HFF-Myc (cell line): ENCODE measurements around the gene INPP5A.

Source experiments
- DNase-seq: peaks from one replicate; pipeline ENCODE4 v3.0.0-alpha.2; 2011; ENCODE audit warnings: low read depth; ENCODE audit errors: extremely low read depth
- H3K4me3 ChIP-seq: replicated peaks from 2 replicates; pipeline ENCODE4 v1.5.1; 2011; ENCODE audit warnings: low read depth, mild to moderate bottlenecking, control low read depth, low read length
- TF ChIP-seq, protein P1 (sequence below): IDR thresholded peaks from 2 replicates; pipeline ENCODE4 v1.5.1; 2012; ENCODE audit warnings: mild to moderate bottlenecking, low read depth, low read length, control low read depth; ENCODE audit errors: missing control alignments

Gene INPP5A

DNA sequence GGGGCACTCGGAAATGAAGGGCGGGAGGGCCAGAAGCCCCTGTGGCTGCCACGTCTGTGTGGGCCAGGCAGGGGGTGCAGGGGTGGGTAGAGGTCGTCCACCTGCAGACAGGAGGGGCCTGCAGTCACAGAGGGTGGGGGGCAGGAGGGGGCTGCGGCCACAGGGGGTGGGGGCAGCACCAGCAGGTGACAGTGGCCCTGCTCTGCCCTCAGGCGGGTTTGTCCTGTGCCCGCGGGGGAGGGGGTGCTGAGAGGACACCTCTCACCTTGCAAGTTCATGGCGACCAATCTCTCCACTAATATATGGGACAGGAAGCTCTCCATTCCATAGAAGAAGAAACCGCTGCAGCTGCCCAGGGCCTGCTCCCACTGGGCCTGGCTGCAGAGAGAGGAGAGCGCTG is 274.9 kb downstream of the INPP5A start:
- DNase-seq = no peak
- TF ChIP-seq, protein P1, sequence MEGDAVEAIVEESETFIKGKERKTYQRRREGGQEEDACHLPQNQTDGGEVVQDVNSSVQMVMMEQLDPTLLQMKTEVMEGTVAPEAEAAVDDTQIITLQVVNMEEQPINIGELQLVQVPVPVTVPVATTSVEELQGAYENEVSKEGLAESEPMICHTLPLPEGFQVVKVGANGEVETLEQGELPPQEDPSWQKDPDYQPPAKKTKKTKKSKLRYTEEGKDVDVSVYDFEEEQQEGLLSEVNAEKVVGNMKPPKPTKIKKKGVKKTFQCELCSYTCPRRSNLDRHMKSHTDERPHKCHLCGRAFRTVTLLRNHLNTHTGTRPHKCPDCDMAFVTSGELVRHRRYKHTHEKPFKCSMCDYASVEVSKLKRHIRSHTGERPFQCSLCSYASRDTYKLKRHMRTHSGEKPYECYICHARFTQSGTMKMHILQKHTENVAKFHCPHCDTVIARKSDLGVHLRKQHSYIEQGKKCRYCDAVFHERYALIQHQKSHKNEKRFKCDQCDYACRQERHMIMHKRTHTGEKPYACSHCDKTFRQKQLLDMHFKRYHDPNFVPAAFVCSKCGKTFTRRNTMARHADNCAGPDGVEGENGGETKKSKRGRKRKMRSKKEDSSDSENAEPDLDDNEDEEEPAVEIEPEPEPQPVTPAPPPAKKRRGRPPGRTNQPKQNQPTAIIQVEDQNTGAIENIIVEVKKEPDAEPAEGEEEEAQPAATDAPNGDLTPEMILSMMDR = no peak
- no peak overlapping the region for H3K4me3 ChIP-seq

DNA sequence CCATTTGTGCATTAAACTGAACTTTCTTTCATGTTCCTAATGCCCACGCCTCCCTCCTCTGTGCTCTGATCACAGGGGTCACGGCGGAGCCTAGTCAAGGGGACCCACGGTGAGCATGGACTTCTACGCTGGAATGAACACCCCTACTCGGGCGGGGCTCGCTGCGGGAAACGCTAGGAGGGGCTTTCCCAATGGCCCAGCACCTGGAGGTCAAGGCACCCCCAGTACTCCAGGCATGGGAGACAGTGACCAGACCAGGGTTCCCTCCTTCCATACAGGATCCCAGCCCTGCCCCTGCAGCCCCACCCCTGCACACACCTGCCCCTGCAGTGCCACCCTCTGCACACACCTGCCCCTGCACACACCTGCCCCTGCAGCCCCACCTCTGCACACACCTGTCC is 275.4 kb downstream of the INPP5A start:
- TF ChIP-seq, protein P1 = no peak
- H3K4me3 ChIP-seq = no peak overlapping the region
- DNase-seq = no peak

DNA sequence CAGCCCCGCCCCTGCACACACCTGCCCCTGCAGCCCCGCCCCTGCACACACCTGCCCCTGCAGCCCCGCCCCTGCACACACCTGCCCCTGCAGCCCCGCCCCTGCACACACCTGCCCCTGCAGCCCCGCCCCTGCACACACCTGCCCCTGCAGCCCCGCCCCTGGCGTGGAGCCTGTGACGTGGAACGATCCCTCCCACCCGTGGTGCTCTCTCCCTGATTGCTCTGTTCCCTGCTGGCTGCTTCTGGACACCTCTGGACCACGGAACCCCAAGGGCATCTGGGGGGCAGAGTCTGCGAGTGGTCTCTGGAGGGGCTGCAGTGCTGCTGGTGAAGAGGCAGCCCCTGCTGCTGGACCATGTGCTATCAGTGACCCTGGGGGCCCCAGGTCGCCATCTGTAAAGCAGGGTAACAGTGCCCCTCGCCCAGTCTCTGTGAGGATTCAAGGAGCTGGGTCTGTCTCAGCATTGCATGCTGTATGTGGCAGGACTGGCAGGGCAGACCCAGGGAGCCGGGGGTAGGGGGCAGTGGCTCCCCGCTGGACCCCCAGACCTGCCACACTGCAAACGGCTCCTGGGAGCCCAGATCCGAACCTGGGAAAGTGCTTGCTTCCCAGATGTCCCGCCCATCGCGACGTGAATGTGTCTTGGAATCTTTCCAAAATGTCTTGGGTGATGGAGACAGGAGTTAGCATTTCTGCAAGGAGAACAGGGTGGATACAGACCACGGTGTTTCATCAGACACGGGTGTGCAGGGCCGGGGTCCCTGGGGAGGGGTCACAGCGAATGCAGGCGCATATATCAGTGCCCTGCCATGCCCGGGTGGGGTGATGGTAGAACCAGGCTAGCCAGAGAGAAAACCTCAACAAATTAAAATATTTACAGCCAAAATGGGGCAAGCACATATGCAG is 276.2 kb downstream of the INPP5A start:
- no peak overlapping the region for H3K4me3 ChIP-seq

DNA sequence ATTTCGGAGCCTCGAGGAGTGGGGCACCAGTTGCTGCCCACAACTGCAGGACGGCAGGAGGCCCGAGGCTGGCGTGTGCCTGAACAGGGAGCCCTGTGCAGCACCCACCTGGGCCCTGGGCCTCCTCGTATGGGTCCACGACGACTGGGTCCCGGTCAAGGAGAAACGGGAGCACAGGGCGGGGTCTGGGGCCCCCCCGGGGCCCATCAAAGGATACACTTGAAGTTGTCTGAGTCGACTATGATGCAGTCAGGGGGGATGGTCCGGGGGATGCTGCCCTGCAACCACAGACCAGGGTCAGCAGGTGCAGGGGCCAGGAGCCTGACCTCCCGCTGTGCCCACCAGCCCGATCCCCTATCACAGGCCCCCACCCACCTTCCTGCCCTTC is 276.9 kb downstream of the INPP5A start:
- TF ChIP-seq, protein P1 = no peak
- no peak overlapping the region for H3K4me3 ChIP-seq
- DNase-seq = no peak

More for the DNA sequence above, 276.2 kb downstream of the INPP5A start:
- TF ChIP-seq, protein P1 = no peak
- no peak for DNase-seq

DNA sequence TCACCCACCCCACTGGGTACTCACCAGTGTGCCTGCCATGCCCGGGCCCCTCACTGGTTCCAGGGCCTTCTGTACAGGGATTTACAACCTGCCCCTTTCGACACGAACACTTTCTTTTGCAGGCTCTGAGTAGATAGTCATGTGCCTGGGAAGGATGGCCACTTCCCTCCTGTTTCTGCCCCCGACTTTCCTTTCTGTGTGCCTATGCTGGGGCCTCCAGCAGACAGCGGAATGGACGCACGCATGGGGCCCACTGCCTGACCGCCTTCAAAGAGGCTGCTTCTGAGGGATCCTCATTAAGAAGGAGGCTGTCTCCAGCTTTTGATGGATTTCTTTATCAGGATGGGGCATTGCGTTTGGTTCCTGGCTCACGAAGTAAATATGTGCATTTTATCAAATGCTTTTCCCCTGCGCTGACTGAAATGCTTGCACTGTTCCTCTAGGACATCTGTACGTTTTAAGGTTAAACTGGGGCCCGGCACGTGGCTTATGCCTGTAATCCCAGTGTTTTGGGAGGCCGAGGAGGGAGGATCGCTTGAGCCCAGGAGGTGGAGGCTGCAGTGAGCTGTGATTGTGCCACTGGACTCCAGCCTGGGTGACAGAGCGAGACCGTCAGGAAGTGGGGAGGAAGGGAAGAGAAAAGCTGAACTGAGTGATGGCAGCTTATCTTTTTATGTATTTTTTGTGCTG is 277.7 kb downstream of the INPP5A start:
- no peak overlapping the region for H3K4me3 ChIP-seq
- TF ChIP-seq, protein P1 = no peak
- no peak for DNase-seq

DNA sequence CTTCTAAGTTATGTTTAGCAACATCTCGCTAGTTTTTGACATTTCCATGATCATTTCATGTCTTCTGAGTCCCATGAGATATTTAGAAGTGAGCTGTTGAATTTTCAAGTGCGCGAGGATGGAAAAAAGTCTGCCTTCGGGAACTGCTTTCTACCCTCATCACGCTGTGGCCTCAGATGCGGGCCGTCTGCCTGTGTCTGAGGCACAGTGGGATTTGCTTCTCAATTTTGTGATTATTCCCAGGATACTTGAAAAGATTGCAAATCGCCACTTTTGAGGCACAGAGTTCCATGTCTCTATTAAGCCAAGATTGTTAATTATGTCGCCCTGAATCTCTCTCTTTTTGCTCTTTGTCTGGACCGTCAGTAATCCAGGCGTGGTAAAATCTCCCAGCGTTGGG is 279.1 kb downstream of the INPP5A start:
- TF ChIP-seq, protein P1 = no peak
- DNase-seq = no peak
- H3K4me3 ChIP-seq = no peak overlapping the region
